Measurements from ENCODE around the gene HSPBAP1.
A peak's percentile ranks its signal among the peaks of the same experiment; 100 is the strongest.

HSPBAP1 gene

GRCh38 chr3:122799322-122799721, 5.7 kb upstream of the HSPBAP1 start:
- no peak for DNase-seq (ENCODE audit: low read depth in 1 of 2, low spot score in 1 of 2)
- TF ChIP-seq JUND (IDR thresholded peaks at IDR 0.05; ENCODE audit: low read depth): no peak
- in situ Hi-C loops (cut with HindIII; ENCODE audit: low pct_unique_long_range_greater_than_20kb, low sequenced_read_pairs): no loop called here

- no peak for DNase-seq (ENCODE audit: low read depth in 1 of 2, low spot score in 1 of 2)
- no peak for TF ChIP-seq JUND (IDR thresholded peaks at IDR 0.05; ENCODE audit: low read depth)
- in situ Hi-C loops (cut with HindIII; ENCODE audit: low pct_unique_long_range_greater_than_20kb, low sequenced_read_pairs): no loop called here
Measured at GRCh38 chr3:122797291-122797690, 3.7 kb upstream of the HSPBAP1 start.

GRCh38 chr3:122795674-122796195, 2.1 kb upstream of the HSPBAP1 start:
- in situ Hi-C loops (cut with HindIII; ENCODE audit: low pct_unique_long_range_greater_than_20kb, low sequenced_read_pairs): no loop called here
- DNase-seq (ENCODE audit: low read depth in 1 of 2, low spot score in 1 of 2): no peak
- TF ChIP-seq JUND (IDR thresholded peaks at IDR 0.05; ENCODE audit: low read depth): no peak

- in situ Hi-C loops (cut with HindIII; ENCODE audit: low pct_unique_long_range_greater_than_20kb, low sequenced_read_pairs): no loop called here
Measured at GRCh38 chr3:122794779-122795673, 1.4 kb upstream of the HSPBAP1 start, which contains the start of gene SLC49A4. Gene SLC49A4 (plus strand): TSS chr3:122795069. CDS start chr3:122795193, 124 bp downstream.

GRCh38 chr3:122794483-122794778, 800 bp upstream of the HSPBAP1 start:
- no peak for DNase-seq (ENCODE audit: low read depth in 1 of 2, low spot score in 1 of 2)
- in situ Hi-C loops (cut with HindIII; ENCODE audit: low pct_unique_long_range_greater_than_20kb, low sequenced_read_pairs): no loop called here
- no peak for TF ChIP-seq JUND (IDR thresholded peaks at IDR 0.05; ENCODE audit: low read depth)

More at GRCh38 chr3:122794779-122795673, 1.4 kb upstream of the HSPBAP1 start, which contains the start of gene SLC49A4:
- no peak for TF ChIP-seq JUND (IDR thresholded peaks at IDR 0.05; ENCODE audit: low read depth)
- peak; percentile 80 to 90 for DNase-seq (ENCODE audit: low read depth in 1 of 2, low spot score in 1 of 2)

- DNase-seq (ENCODE audit: low read depth in 1 of 2, low spot score in 1 of 2): no peak
- in situ Hi-C loops (cut with HindIII; ENCODE audit: low pct_unique_long_range_greater_than_20kb, low sequenced_read_pairs): no loop called here
- no peak for TF ChIP-seq JUND (IDR thresholded peaks at IDR 0.05; ENCODE audit: low read depth)
Measured at GRCh38 chr3:122789585-122790273, 3.9 kb downstream of the HSPBAP1 start.

GRCh38 chr3:122787872-122788271, 5.8 kb downstream of the HSPBAP1 start:
- no peak for TF ChIP-seq JUND (IDR thresholded peaks at IDR 0.05; ENCODE audit: low read depth)
- in situ Hi-C loops (cut with HindIII; ENCODE audit: low pct_unique_long_range_greater_than_20kb, low sequenced_read_pairs): no loop called here

GRCh38 chr3:122786066-122786465, 7.6 kb downstream of the HSPBAP1 start:
- no peak for DNase-seq (ENCODE audit: low read depth in 1 of 2, low spot score in 1 of 2)
- no peak for TF ChIP-seq JUND (IDR thresholded peaks at IDR 0.05; ENCODE audit: low read depth)
- in situ Hi-C loops (cut with HindIII; ENCODE audit: low pct_unique_long_range_greater_than_20kb, low sequenced_read_pairs): no loop called here

More at GRCh38 chr3:122787872-122788271, 5.8 kb downstream of the HSPBAP1 start:
- DNase-seq (ENCODE audit: low read depth in 1 of 2, low spot score in 1 of 2): no peak

GRCh38 chr3:122785231-122785630, 8.4 kb downstream of the HSPBAP1 start:
- in situ Hi-C loops (cut with HindIII; ENCODE audit: low pct_unique_long_range_greater_than_20kb, low sequenced_read_pairs): no loop called here
- no peak for DNase-seq (ENCODE audit: low read depth in 1 of 2, low spot score in 1 of 2)
- no peak for TF ChIP-seq JUND (IDR thresholded peaks at IDR 0.05; ENCODE audit: low read depth)

- DNase-seq (ENCODE audit: low read depth in 1 of 2, low spot score in 1 of 2): no peak
- in situ Hi-C loops (cut with HindIII; ENCODE audit: low pct_unique_long_range_greater_than_20kb, low sequenced_read_pairs): no loop called here
- TF ChIP-seq JUND (IDR thresholded peaks at IDR 0.05; ENCODE audit: low read depth): no peak
Measured at GRCh38 chr3:122784436-122784835, 9.2 kb downstream of the HSPBAP1 start.

GRCh38 chr3:122782804-122783203, 10.8 kb downstream of the HSPBAP1 start:
- no peak for TF ChIP-seq JUND (IDR thresholded peaks at IDR 0.05; ENCODE audit: low read depth)
- in situ Hi-C loops (cut with HindIII; ENCODE audit: low pct_unique_long_range_greater_than_20kb, low sequenced_read_pairs): no loop called here
- no peak for DNase-seq (ENCODE audit: low read depth in 1 of 2, low spot score in 1 of 2)

GRCh38 chr3:122777563-122777962, 16.1 kb downstream of the HSPBAP1 start:
- no peak for DNase-seq (ENCODE audit: low read depth in 1 of 2, low spot score in 1 of 2)
- in situ Hi-C loops (cut with HindIII; ENCODE audit: low pct_unique_long_range_greater_than_20kb, low sequenced_read_pairs): no loop called here
- TF ChIP-seq JUND (IDR thresholded peaks at IDR 0.05; ENCODE audit: low read depth): no peak
